ENCODE results near the gene GPR153.

DNA sequence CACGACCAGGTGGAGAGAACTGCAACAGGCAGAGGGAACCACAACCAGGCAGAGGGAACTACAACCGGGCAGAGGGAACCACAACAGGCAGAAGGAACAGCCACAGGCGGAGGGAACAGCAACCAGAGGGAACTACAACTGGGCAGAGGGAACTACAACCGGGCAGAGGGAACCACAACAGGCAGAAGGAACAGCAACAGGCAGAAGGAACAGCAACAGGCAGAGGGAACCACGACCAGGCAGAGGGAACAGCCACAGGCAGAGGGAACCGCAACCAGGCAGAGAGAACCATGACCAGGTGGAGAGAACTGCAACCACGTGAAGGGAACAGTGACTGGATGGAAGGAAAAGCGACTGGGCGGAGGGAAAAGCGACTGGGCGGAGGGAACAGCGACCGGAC lies 47.6 kb upstream of the GPR153 start:
- TF ChIP-seq, protein P1, sequence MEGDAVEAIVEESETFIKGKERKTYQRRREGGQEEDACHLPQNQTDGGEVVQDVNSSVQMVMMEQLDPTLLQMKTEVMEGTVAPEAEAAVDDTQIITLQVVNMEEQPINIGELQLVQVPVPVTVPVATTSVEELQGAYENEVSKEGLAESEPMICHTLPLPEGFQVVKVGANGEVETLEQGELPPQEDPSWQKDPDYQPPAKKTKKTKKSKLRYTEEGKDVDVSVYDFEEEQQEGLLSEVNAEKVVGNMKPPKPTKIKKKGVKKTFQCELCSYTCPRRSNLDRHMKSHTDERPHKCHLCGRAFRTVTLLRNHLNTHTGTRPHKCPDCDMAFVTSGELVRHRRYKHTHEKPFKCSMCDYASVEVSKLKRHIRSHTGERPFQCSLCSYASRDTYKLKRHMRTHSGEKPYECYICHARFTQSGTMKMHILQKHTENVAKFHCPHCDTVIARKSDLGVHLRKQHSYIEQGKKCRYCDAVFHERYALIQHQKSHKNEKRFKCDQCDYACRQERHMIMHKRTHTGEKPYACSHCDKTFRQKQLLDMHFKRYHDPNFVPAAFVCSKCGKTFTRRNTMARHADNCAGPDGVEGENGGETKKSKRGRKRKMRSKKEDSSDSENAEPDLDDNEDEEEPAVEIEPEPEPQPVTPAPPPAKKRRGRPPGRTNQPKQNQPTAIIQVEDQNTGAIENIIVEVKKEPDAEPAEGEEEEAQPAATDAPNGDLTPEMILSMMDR (IDR thresholded peaks at IDR 0.05) = no peak
- TF ChIP-seq EZH2 (IDR thresholded peaks at IDR 0.05; ENCODE audit: borderline replicate concordance, insufficient read depth, low read depth, low read length, poor library complexity, severe bottlenecking) = no peak
